GM18511 (cell line): ENCODE data around the gene ADGRF5.

ENCODE experiments used
- ATAC-seq: cut with Tn5 transposase; IDR thresholded peaks from one replicate; pipeline ENCODE4 v1.9.1; 2021; ENCODE audit warnings: mild to moderate bottlenecking, moderate library complexity; ENCODE audit not compliant: unreplicated experiment

Gene ADGRF5

GRCh38 chr6:46921731-46922130, at the start of gene ADGRF5:
Gene ADGRF5 (minus strand): TSS chr6:46921938. CDS start chr6:46906762, 15,176 bp downstream.
- ATAC-seq = no peak

- no peak for ATAC-seq
Observed at GRCh38 chr6:46969206-46969605, 47.5 kb upstream of the ADGRF5 start.

- ATAC-seq = no peak
Observed at GRCh38 chr6:46967826-46968349, 46.1 kb upstream of the ADGRF5 start.

GRCh38 chr6:46964716-46965519, 43.2 kb upstream of the ADGRF5 start:
- no peak for ATAC-seq

GRCh38 chr6:46963626-46964025, 41.9 kb upstream of the ADGRF5 start:
- no peak for ATAC-seq

- no peak for ATAC-seq
Observed at GRCh38 chr6:46963039-46963438, 41.3 kb upstream of the ADGRF5 start.

- ATAC-seq = no peak
Observed at GRCh38 chr6:46961711-46962110, 40.0 kb upstream of the ADGRF5 start.

- ATAC-seq = no peak
Observed at GRCh38 chr6:46961232-46961631, 39.5 kb upstream of the ADGRF5 start.

GRCh38 chr6:46959419-46959818, 37.7 kb upstream of the ADGRF5 start:
- ATAC-seq = no peak

- ATAC-seq = no peak
Observed at GRCh38 chr6:46956409-46956808, 34.7 kb upstream of the ADGRF5 start.

- ATAC-seq = no peak
Observed at GRCh38 chr6:46954837-46955451, 33.2 kb upstream of the ADGRF5 start.

- ATAC-seq = no peak
Observed at GRCh38 chr6:46953921-46954320, 32.2 kb upstream of the ADGRF5 start.

- ATAC-seq = no peak
Observed at GRCh38 chr6:46949632-46950280, 28.0 kb upstream of the ADGRF5 start.

- ATAC-seq = no peak
Observed at GRCh38 chr6:46948699-46949098, 27.0 kb upstream of the ADGRF5 start.

GRCh38 chr6:46947497-46947896, 25.8 kb upstream of the ADGRF5 start:
- ATAC-seq = no peak

GRCh38 chr6:46940433-46941226, 18.9 kb upstream of the ADGRF5 start:
- no peak for ATAC-seq

GRCh38 chr6:46937642-46938041, 15.9 kb upstream of the ADGRF5 start:
- ATAC-seq = no peak

GRCh38 chr6:46935687-46936086, 13.9 kb upstream of the ADGRF5 start:
- no peak for ATAC-seq

- ATAC-seq = no peak
Observed at GRCh38 chr6:46933751-46934150, 12.0 kb upstream of the ADGRF5 start.

- no peak for ATAC-seq
Observed at GRCh38 chr6:46932526-46933319, 11.0 kb upstream of the ADGRF5 start.
